AG09319 (cell line): Measurements from ENCODE around the gene ARHGEF28.
A peak's percentile ranks its signal among the peaks of the same experiment; 100 is the strongest.

Source experiments
- DNase-seq: peaks from one replicate; pipeline ENCODE4 v3.0.0-alpha.2; 2010; ENCODE audit warnings: low read depth; ENCODE audit errors: extremely low read depth
- CTCF ChIP-seq: IDR thresholded peaks from 2 replicates; pipeline ENCODE4 v1.5.1; 2011; ENCODE audit warnings: low read depth, mild to moderate bottlenecking, inconsistent platforms, low read length, moderate library complexity

The ARHGEF28 gene

GRCh38 chr5:73903169-73903568 is 277.2 kb downstream of the ARHGEF28 start:
- DNase-seq = no peak
- TF ChIP-seq CTCF = no peak

GRCh38 chr5:73906277-73906676 is 280.3 kb downstream of the ARHGEF28 start:
- TF ChIP-seq CTCF = no peak
- DNase-seq = no peak

GRCh38 chr5:73907164-73907563 is 281.2 kb downstream of the ARHGEF28 start:
- no peak for TF ChIP-seq CTCF
- DNase-seq = no peak

GRCh38 chr5:73908395-73908794 is 282.4 kb downstream of the ARHGEF28 start:
- peak; percentile 31 for DNase-seq
- no peak for TF ChIP-seq CTCF

GRCh38 chr5:73908846-73909245 is 282.9 kb downstream of the ARHGEF28 start:
- no peak for DNase-seq
- no peak for TF ChIP-seq CTCF

- TF ChIP-seq CTCF = no peak
- no peak for DNase-seq
Measured at GRCh38 chr5:73909474-73909873, 283.5 kb downstream of the ARHGEF28 start.

- DNase-seq = no peak
- no peak for TF ChIP-seq CTCF
Measured at GRCh38 chr5:73911761-73912393, 285.9 kb downstream of the ARHGEF28 start.
